HG03066 (cell line): ENCODE results near the gene CTNNA1.
"Not testable (repeated sequence)": the region's sequence is repeated elsewhere in the genome, so short reads cannot be mapped to it uniquely, and the experiment has no call there.

Source experiments
- ATAC-seq: cut with Tn5 transposase; IDR thresholded peaks from one replicate; pipeline ENCODE4 v1.9.1; 2021; ENCODE audit warnings: low read depth; ENCODE audit not compliant: unreplicated experiment

Gene CTNNA1

DNA sequence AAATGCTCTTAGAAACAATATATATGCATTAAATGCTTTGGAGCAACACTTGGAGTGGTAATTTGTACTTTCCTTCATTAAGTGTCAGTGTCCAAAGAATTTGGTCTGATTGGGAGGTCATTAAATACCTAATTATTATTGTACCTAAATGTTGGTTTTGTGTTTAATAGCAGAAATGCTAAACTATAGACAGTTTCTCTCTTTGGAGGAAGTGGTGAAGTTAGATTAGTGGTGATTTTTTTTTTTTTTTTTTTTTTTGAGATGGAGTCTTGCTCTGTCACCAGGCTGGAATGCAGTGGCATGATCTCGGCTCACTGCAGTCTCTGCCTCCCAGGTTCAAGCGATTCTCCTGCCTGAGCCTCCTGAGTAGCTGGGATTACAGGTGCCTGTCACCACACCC, 168.1 kb downstream of the CTNNA1 start:
- ATAC-seq, result not testable (repeated sequence)

DNA sequence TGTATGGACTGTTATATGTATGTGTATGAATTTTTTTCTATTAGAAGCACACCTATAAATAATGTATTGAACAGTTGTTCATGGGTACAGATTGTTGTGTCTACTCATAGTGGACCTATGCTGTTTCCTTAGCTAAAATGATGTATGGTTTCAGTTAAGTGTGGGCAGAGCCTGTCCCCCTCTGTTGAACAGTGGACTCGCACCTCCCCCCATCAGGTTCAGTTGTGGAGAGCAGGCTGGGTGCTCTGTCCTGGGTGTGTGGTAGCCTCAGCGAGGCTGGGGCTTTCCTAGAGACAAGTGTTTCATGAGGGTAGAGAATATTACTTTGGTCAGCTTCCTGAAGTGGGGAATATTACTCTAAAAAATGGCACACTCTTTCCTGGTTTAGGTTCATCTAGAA, 169.3 kb downstream of the CTNNA1 start:
- no peak for ATAC-seq

DNA sequence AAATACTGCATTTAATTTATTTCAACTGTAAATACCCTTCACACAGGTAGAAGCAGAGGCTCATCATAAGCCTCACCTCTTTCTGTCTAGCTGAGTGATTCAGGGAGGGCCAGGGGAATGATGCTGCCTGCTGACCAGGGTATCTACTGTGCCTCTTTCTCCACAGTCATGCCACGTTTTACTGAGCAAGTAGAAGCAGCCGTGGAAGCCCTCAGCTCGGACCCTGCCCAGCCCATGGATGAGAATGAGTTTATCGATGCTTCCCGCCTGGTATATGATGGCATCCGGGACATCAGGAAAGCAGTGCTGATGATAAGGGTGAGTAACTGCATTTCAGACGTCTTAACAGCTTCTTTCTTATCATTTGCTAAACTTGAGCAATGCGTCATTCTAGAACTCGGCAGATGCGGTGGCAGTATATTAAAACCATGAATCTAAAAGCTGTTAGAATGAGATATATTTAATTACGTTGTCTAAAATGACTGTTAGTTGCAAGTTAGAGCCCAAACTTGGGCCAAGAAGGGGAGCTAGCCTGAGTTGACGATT, 171.9 kb downstream of the CTNNA1 start:
- ATAC-seq, result no peak

DNA sequence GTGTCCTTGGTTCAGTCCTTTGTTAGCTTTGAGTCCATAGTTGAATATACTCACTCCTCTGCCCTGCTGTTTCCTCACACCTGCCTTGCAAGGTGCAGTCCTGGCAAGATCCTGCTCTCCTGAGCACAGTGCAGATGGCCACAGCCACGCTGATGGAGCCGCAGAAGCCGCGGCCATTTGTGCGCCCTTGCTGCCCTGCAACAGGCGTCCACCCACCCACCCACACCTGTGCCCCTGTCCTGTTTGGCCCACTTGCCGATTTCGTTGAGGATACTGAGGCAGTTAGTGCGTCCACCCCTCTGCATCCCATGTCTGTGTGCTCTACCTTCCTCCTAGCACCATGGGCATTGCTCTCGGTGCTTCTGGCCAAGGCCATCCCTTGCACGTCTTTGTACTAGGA, 173.0 kb downstream of the CTNNA1 start:
- ATAC-seq, result no peak

DNA sequence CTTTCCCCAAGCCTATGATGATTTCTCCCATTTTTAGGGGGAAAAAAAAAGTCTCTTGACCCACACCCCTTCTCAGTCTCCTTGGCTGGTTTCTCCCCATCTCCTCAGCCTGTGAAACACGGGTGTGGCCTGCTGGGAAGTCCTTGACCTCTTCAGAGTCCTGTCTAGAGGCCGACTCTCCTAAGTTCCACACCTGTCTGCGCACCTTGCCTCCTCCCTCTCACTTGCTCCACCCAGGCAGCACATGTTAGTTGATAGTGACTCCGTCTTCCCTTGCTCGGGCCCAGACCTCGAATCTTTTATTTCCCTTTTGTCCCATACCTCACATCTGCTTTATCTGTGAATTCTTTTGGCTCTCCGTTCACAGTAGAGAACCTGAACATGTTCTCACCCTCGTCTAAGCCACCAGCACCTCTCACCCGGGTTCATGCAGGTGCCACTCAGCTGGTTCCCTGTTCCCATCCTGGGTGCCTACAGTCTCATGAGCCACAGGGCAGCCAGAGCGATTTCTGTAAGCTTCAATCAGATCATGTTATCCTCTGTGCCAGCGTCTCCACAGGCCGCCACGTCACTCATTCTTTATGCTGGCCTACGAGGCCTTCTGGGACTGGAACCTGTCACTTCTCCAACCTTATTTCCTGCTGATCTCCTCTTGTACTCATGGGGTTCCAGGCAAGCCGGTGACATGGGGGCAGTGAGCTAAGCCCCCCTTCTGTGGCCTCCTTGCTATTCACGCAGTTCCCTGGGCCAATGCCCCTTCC, 173.6 kb downstream of the CTNNA1 start:
- no peak for ATAC-seq

DNA sequence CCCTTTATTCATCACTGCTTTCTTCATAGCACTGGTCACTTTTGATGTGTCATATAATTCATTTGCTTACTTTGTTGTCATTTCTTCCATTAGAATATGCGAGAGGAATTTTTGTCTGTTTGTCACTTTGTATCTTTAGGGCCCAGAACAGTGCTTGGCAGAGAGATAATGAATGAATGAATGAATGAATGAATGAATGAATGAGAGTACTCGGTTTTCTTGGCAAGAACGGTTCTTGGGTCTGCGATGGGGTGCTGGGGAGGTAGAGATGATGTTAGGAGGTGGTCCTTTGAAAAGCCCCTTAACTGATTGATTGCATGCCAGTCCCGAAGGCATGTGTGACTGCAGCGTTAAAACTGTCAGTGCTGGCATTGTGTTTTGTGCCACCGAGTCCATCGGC, 174.3 kb downstream of the CTNNA1 start:
- no peak for ATAC-seq

DNA sequence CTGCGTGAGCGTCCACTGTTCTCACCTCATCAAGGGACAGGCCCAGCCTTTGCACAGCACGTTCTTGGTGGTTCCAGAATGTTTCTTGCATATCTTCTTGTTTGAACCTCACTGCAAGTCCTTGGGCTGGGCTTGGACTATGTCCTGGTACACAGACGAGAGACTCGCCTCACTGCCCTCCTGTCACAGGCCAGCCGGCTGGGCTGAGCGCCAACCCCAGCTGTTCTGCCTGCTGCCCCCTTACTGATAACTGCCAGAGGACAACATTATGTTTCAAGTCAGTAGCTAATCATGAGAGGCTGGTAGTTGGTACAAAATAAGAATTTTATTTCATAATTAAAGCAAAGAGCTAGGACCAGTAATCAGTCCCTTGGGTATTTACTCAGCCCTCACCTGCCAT, 174.8 kb downstream of the CTNNA1 start:
- ATAC-seq, result no peak

DNA sequence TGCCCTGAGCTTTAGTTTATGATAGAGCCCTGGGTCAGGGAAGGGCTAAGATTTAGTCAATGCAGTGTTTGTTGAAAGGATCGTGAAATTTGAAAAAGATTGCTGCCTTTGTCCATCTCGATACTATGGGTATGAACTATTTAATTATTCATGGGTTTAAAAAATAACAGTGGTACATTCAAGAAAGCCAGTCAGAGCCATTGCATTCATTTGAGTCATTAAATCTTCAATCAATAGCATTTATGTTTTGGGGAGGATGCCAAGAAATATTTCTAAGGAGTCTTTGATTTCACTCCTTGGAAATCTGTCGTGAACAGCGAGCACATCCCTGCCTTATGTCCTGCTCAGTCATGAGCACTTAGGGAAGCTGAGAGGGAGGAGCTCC, 176.3 kb downstream of the CTNNA1 start:
- no peak for ATAC-seq

DNA sequence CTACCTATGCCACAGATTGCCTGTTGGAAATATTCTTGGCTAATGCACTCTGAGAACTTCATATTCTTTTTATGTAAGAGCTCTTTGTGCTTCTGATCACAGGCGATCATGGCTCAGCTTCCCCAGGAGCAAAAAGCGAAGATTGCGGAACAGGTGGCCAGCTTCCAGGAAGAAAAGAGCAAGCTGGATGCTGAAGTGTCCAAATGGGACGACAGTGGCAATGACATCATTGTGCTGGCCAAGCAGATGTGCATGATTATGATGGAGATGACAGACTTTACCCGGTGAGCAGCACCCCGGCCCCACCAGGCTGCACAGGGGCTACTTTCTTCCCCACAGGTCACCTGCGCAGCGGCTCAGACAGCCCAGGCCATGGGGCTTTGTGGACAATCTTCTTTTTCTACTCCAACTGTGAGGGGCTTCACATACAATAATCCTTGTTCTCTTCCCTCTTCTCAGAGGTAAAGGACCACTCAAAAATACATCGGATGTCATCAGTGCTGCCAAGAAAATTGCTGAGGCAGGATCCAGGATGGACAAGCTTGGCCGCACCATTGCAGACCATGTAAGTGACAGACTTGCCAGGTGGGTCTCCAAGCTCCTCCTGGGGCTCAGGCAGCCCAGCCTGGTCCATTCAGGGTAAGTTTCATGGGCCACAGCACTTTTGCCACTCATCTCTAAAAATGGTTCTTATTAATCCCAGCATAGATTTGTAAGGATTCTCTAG, 177.3 kb downstream of the CTNNA1 start:
- no peak for ATAC-seq

DNA sequence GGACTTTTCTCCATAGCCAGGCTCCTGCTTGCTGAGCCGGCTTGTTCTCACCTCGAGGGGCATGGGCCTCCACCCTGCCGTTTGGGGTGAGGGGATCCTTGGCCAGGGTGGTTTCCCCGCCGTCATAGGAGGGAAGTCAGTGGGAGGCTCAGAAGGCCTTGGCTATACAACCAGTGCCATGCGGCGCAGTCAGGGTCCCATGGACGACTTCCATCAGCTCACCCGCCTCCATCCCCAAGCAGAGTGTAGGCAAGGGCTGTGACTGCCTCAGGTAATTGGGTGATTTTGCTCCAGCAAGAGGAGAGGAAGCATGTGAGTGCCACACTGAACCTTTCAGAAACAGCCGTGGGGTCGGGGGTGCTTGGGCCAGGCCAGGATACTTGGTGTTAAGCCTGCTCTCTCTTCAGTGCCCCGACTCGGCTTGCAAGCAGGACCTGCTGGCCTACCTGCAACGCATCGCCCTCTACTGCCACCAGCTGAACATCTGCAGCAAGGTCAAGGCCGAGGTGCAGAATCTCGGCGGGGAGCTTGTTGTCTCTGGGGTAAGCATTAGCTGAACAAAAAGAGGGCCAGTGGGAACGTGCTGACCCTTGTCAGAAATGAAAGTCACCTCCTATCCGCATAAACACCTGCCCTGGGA, 179.1 kb downstream of the CTNNA1 start:
- no peak for ATAC-seq

DNA sequence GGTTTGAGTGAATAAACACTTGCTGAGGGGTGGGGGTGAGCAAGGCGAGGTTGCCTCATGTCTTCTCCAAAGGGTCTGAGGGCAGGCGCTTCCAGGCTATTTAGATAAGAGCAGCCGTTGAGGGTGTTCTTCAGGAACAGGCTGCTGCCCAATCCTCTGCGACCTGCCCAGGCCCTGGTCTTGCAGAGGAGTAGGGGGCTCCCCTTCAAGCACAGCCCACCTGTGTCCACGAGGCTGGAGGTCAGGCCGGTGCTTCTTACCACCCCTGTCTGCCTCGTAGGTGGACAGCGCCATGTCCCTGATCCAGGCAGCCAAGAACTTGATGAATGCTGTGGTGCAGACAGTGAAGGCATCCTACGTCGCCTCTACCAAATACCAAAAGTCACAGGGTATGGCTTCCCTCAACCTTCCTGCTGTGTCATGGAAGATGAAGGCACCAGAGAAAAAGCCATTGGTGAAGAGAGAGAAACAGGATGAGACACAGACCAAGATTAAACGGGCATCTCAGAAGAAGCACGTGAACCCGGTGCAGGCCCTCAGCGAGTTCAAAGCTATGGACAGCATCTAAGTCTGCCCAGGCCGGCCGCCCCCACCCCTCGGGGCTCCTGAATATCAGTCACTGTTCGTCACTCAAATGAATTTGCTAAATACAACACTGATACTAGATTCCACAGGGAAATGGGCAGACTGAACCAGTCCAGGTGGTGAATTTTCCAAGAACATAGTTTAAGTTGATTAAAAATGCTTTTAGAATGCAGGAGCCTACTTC, 180.5 kb downstream of the CTNNA1 start:
- ATAC-seq, result no peak

DNA sequence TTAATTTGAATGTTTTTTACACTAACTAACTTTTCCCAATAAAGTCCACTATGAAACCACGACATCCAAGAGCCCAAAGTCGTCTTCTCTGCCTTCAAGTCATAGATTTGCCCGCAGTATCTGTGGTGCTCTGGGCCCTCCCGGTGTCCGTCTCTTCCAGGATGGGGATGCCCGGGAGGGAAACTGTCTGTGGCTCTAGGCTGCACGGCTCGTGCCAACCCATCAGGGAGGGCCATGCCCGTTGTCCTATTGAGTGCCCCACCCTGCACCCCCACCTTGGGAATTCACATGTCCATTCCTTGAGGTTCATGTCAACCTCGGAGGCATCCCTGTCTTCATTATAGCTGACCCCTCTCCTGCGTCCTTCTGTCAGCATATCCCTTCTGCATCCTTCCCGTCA, 181.7 kb downstream of the CTNNA1 start:
- ATAC-seq, result no peak

DNA sequence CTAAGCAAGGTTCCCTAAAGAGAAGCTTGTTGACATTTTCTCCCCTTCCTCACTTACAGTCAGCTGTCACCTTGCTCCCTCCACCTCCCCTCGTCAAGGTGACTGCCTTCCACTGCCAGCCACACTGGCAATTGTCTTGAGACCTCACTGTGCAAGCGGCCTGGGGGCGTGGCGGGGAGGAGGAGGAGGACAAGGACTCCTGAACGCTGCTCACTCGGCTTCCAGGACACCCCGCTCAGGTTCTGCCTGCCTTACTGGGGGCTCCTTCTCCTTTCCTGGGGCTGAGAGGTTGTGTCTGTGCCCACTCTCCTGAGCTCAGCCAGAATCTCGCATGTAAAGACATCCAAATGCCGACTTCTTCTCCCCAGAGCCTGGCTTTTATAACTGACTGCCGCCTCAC, 182.2 kb downstream of the CTNNA1 start:
- ATAC-seq, result no peak

DNA sequence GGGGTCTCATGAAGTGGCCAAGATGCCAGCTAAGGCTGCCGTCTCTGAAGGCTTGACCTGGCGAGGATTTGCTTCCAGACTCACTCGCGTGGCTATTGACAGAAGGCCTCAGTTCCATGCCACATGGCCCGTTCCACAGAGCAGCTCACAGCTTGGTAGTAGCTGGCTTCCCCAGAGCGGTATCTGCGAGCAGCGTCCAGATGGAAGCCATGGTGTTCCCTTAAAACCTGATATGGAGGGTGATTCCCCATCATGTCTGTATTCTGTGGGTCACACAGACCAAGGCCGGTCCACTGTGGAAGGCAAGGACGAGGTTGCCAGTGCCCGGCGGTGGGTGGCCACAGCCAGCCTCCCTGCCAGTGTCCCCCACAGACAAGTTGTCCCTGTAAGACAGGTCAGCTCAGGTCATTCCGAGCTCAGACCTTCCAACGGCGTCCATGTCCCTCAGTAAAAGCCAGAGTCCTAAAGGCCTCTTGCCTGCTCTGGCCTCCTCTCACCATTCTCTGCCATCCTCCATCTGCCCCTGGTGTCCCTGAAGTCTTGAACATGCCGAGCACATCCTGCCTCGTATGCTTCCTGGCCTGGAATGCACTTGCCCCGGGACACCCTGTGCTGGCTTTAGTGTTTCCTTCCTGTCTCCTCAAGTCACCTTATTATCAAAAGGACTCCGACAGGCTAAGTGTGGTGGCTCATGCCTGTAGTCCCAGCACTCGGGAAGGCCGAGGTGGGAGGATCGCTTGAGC, 183.2 kb downstream of the CTNNA1 start:
- ATAC-seq, result no peak

DNA sequence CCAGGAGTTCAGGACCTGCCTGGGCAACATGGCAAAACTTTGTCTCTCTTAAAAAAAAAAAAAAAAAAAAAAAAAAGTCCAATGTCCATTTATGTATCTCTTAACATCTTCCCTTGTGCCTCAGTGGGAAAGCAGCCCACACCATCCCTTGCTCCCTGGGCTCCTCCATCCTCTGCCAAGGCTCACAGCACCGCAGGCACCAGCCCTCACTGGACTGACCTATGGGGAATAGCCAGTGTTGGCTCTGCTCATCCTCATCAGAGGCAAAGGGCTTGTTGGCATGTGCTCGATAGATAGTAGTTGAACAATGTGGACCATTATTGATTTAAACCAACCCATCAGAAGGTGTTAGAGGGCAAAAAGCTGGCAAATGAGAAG, 183.7 kb downstream of the CTNNA1 start:
- no peak for ATAC-seq

DNA sequence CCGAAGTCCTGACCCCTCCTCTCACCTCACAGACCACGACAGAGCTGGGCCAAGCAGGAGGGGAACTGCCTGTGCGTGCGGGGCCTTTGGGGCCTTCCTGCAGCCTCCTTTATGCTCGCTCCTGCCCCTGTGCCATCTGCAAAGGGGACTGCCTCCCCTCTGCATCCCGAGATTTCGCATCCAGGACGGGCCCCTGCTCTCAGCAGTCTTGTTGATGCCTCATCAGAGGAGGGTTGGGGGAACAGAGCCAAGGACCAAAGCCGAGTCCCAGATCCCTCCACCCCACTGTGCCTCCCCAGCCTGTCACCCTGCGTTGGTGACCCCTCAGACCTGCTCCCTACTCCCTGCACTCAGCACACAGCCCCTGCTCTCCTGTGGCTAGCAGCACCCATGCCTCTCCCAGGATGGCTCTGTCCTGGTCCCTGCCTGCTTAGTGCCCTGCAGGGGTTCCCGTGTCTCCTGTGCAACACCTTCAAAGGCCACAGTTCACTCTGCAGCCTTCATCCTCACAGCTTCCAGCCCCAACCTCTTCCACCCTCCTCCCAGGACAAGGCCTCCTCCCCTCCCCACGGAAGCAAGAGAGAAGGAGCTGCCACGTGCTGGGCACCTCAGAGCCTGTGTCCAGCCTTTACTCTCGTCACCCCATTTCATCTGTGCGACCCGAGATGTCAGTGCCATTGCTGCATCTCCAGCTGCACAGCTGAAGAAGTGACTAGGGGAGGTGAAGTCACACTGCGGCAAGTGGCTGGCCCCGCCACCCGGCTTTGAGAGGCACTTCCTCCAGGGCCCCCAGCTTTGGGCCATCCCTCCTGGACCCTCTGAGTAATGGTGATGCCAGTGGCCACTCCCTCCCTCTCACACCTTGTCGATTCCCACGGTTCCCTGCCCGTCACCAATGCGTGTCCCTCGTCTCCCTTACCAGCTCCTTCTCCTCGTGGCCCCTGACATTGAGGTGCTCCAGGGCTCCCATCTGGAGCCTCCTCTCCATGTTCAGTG, 184.5 kb downstream of the CTNNA1 start:
- no peak for ATAC-seq

DNA sequence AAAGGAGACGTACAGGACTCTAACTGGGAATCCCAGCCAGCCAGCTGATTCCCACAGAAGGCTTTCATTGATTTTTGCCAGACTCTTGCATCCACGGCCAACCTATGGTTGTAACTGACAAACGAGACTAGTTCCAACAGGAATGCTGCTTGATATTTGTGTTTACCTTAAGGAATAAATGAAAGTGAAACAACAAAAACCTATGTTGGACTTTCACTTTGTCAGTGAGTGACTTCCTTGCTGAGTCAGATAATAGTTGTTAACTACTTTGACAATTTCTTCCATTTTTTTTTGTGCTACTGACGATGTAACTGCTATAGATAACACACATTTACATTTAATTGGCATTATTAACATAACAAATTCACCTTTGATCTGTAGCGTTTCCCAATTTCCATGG, 185.3 kb downstream of the CTNNA1 start:
- ATAC-seq, result no peak

DNA sequence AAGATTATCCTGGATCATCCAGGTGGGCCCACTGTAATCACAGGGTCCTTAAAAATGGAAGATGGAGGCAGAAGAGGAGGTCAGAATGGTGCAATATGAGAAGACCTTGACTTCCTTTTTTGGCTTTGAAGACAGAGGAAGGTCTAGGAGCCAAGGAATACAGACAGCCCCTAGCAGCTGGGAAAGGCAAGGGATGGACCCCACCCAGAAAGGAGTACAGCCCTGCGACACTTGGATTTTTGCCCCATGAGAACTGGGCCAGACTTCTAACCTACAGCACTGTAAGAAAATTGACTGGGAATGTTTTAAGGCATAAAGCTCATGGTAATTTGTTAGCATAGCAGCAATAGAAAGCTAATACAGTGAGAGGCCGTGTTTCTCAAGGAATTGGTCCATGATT, 188.8 kb downstream of the CTNNA1 start:
- no peak for ATAC-seq

DNA sequence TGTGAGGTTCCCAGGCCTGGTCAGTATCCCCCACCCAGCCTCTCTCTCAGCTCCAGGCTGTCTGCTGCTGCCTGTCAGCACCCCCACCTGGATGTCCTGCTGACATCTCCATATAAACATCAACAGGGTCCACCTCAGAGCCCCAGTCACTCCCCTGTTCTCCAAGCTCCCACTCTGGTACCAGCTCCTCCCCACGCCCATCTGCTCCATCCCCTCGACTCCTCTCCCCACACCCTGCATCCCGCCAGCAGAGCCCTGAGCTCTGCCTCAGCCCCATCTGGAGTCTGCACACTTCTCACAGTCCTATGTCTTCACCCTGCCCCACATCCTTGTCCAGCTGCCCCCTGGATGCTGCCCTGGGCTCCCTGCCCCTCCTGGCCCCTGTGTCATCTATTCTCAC, 189.6 kb downstream of the CTNNA1 start:
- no peak for ATAC-seq
